GM19099 (cell line): ENCODE measurements around the gene DCAF11.

ENCODE experiments used
- POLR2A ChIP-seq: IDR thresholded peaks from 3 replicates; pipeline ENCODE4 v1.6.1; 2011; ENCODE audit warnings: low read depth; ENCODE audit not compliant: insufficient read length; ENCODE audit errors: extremely low read depth

The DCAF11 gene

DNA sequence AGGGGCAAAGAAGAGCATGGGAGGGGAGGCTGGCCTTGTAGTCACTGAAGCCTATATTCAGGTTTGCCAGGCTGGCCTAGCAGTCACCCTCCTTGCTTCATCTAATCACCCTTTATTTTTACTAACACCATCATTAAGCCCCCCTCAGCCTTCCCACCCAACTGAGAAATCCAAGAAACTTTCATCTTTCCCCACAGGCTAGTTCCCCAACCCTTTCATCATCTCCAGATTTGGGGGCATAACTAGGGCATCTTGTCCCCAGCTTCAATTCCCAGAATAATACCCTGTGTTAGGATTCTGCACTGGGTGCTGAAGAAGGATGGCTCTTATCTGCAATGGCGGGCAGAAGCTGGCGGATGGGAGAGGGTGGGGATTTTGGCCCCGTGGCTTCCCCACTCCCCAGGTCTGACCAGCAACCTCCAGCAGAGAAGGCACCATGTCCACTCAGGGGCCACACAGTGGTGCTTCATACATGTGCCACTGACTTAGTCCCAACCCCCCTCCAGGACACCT lies 13.5 kb upstream of the DCAF11 start:
- TF ChIP-seq POLR2A: no peak

DNA sequence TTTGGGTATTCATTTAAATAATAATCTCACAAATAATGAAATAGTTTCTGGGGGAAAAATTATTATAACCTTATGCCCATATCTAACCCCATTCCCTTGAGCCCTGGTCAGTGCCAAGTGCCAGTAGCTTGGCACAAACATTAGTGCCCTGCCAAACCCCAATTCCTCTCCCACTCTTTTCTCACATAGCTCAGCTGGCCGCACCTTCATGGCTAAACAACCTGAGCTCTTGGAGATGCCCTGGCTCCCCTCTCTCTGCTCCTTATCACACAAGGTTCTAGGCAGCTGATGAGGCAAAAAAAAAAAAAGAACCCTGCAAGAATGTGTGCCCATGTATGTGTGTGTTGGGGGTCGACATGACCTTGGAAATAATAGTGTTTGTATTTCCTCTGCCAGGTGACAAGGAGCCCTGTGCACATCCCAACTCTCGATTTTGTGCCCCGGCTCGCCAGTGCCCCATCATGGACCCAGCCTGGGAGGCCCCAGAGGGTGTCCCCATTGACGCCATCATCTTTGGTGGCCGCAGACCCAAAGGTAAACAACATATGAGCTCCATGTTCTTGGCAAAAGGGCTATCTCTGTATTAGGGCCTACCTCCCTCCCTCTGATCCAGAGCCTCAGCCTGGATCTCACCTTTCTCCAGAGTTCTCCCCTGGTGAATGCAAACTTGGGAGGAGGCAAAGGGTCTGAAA lies 12.1 kb upstream of the DCAF11 start:
- TF ChIP-seq POLR2A: no peak

DNA sequence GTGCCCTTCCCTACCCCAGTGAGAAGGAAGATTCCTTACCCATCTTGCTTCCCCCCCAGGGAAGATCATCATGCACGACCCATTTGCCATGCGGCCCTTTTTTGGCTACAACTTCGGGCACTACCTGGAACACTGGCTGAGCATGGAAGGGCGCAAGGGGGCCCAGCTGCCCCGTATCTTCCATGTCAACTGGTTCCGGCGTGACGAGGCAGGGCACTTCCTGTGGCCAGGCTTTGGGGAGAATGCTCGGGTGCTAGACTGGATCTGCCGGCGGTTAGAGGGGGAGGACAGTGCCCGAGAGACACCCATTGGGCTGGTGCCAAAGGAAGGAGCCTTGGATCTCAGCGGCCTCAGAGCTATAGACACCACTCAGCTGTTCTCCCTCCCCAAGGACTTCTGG lies 11.1 kb upstream of the DCAF11 start:
- no peak for TF ChIP-seq POLR2A

DNA sequence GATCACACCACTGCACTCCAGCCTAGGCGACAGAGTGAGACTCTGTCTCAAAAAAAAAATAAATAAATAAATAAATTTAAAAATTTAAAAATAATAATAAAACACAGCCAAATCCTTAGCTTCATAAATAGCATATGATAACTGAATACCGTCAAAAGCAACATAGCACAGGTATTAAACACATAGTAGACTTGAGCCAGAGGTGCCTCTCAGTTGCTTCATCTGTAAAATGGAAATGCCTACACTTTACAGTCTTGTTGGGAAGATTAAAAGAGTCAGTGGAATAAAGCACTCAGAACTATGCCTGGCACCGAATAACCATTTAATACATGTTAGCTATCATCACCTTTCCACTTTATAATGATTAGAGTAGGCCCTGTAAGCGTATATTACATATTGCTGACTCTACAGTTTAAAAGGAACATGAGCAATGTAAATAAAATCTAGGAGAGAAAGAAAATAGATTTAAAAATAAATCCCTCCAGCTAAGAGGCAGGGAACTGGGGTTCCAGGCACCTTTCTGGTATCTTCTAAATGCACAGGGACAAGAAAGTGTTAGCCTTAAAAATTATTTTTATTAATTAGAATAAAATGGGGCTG lies 7.8 kb upstream of the DCAF11 start:
- TF ChIP-seq POLR2A: no peak

DNA sequence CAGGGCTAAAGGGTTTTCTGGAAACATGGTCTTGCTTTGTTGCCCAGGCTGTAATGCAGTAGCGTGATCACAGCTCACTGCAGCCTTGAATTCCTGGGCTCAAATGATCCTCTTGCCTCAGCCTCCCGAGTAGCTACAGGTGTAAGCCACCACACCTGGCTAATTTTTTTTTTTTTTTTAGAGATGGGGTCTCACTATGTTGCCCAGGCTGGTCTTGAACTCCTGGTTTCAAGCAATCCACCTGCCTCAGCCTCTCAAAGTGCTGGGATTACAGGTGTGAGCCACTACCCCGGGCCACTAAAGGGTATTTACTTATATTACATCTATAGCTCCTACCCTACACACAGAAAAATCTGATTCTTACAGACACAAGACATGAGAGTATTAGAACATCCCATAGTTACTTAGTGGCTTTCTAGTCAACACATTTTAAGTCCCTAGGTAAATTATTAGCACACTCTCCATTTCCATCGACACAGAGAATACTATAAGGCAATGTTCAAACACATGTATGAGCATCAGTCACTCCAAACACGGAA lies 6.2 kb upstream of the DCAF11 start:
- TF ChIP-seq POLR2A: no peak

DNA sequence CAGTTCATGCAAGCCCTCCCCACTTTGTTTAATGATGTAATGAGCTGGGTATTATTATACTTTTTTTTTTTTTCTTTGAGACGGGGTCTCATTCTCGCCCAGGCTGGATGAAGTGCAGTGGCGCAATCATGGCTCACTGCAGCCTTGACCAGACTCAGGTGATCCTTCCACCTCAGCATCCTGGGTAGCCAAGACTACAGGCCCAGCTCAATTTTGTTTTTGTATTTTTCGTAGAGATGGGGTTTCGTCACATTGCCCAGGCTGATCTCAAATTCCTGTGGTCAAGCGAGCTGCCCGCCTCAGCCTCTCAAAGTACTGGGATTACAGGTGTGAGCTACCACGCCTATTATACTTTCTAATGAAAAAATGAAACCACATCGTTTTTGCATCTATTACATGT lies 4.5 kb upstream of the DCAF11 start:
- TF ChIP-seq POLR2A: no peak

DNA sequence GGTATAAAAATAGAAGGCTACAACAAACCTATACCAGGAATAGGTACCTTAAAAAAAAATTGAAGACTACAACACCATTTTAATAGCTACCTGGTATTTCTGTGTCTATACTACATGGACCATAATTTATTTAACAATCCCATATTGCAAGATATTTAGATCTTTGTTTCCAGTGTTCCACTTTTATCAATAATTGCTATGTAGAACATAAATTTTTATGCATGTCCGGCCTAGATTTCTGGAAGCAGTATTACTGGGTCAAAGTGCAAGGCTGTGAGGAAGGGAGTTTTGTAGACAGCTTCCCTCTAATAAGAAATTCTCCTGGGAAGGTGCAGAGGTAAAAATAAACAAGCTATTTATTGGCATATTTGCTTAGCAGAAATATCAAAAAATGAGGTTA lies 4.1 kb upstream of the DCAF11 start:
- TF ChIP-seq POLR2A: no peak

DNA sequence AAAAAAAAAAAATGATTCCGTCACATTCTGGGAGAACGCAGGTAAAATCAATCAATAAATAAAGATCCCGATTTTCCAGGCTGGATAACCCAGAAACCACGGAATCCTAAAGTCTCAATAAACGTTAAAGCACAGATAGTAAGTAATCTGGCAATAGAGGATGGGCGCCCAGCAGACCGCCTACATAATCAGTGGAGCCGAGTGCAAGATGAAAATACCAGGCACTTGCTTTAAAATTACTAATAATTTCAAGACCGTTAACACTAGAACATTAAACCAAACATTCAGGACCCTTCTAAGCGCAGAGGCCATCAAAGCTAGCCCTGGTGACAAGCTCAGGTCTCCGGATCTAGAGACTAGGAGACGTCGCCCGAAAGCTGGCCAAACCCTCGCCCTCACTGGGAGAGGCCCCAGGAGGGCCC lies 1.2 kb upstream of the DCAF11 start:
- TF ChIP-seq POLR2A: no peak

DNA sequence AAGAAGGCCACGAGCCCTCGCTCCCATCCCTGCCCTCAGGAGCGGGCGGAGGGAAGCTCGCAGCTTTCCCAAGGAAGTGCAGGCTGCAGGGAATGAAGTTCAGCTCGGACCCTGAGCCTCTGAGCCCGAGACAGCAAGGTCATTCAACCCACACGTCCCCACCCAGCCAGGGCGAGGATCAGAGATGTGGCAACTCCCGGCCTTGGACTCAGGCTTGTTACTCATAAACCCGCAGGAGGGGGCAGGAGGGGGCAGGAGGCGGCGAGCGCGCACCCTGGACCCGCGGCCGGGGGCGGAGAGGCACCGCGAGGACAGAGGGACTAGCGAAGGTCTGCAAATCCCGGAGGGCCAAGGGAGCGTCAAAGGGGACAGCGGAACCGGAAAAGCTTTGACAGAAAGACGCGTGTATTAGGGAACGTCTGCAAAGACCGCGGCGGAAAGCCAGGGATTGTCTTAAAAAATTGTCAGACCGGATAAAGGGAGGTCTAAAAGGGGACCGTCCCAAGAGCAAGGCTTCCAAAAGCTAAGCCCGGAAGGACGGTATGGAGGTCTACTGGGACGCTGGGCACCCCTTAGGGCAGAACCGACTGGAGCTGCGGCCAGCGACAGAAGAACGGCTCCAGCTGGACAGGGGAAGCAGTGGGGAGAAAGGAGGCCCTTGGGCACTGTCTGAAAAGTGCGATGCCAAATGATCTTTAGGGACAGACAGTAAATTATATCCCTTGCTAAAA lies 611 bp upstream of the DCAF11 start:
- TF ChIP-seq POLR2A: peak; percentile 82

DNA sequence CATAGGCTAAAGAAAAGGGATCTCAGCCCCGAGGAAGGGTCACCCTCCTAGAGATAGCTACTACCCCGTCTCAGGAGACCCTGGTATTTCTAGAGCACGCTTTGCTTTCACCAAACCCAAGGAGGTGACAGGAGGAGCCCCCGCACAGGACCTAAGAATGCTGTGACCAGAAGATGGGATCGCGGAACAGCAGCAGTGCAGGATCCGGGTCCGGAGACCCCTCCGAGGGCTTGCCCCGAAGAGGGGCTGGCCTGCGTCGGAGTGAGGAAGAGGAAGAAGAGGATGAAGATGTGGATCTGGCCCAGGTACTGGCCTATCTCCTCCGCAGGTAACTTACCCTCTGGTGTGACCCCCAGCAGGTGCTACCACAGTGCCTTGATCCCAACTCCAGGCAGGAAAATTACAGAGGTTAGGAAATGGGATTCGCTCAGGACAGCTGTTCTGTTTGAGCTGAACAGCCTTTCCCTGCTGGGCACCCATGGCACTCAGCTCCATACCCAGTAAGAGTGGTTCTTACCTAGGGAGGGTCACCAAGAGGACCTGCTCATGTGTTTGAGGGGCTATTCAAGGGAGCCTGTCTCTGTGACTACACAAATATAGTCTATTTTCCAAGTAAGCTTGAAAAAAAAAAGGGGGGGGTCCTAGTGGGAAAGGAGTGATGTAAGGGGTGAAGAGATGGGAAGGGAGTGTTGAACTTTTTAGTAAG lies 998 bp downstream of the DCAF11 start:
- TF ChIP-seq POLR2A: no peak

DNA sequence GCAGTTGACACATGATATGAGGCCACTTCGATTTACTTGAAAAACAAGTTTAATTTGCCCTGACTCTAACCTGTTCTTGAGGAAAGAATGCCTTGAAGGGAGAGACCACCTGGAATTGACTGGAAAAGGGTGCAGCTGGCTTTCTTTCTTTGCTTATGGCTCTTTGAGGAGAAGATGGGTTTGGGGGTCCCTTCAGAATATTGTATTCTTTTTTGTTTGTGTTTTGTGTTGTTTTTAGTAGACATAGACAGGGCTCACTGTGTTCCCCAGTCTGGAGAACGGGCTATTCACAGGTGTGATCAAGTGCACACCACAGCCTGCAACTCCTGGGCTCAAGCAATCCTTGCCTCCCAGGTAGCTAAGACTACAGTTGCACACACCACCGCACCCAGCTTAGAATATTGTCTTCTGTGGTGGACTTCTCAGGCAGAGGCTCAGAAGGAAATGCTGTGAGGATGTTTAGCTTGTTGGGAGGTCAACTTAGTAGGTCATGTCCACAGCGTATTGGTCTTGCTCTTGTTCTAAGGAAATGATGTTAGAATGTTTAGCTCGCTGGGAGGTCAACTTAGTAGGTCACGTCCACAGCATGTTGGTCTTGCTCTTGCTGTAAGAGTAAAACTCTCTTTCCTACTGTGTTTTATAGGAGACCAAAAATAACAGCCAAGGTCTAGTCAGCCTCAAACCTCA lies 1.7 kb downstream of the DCAF11 start:
- no peak for TF ChIP-seq POLR2A

DNA sequence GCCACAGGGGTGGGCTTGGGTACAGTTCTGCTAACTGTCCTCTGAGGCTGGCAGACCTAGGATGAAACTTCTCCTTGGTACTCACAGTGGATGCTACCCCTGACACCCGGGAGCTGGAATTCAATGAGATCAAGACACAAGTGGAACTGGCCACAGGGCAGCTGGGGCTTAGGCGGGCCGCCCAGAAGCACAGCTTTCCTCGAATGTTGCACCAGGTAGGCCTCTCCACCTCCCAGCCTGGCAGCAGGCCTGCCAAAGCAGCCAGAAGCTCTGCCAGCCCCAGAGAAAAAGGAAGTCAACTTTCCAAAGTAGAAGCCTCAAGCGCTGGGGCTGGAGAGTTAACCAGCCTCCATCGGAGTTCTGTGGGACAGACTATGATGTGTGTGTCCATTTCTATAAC lies 2.6 kb downstream of the DCAF11 start:
- TF ChIP-seq POLR2A: no peak

DNA sequence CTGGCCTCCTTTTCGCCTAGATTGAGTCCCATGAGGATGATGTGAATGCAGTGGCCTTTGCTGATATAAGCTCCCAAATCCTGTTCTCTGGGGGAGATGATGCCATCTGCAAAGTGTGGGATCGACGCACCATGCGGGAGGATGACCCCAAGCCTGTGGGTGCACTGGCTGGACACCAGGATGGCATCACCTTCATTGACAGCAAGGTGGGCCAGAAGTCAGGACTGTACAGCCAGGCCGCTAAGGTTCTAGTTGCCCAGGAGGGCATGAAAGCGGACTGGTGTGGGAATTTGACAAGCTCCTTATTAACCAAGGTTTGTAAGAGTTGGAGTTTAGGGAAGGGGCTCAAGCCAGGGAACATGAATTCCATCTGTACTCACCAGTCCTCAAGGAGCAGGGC lies 5.1 kb downstream of the DCAF11 start:
- no peak for TF ChIP-seq POLR2A

DNA sequence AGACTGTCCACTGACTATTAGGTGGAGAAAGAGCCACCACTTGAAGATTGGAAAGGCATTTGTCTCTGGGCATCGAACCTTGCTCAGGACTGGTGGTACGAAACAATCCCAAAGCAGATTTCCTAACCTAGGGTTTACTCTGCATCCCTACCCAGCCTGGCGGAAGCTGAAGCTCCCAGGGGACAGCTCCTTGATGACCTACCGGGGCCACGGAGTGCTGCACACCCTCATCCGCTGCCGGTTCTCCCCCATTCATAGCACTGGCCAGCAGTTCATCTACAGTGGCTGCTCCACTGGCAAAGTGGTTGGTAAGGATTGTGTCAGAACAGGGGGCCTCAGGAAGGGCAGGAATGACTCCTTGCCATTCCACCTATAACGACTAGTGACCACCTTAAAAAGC lies 6.6 kb downstream of the DCAF11 start:
- TF ChIP-seq POLR2A: no peak
